Measurements from ENCODE around the gene HECA.

DNA sequence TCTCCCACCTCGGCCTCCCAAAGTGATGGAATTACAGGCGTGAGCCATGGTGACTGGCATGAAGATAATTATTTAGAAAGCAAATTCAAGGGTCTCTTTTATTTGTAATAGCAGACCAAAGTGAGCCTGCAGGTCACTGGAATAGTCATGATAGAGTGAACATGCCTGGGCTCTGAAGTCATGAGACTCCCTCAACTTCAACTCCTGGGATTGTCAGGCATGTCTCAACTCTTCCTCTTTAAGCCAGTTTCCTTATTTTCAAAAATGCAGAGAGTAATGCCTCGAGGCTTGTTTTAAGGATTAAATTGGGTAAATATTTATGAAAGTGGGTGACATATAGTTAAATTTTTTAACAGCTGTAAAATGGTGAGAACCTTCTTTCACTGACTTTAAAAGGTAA, 22.7 kb upstream of the HECA start:
- TF ChIP-seq, protein P1, sequence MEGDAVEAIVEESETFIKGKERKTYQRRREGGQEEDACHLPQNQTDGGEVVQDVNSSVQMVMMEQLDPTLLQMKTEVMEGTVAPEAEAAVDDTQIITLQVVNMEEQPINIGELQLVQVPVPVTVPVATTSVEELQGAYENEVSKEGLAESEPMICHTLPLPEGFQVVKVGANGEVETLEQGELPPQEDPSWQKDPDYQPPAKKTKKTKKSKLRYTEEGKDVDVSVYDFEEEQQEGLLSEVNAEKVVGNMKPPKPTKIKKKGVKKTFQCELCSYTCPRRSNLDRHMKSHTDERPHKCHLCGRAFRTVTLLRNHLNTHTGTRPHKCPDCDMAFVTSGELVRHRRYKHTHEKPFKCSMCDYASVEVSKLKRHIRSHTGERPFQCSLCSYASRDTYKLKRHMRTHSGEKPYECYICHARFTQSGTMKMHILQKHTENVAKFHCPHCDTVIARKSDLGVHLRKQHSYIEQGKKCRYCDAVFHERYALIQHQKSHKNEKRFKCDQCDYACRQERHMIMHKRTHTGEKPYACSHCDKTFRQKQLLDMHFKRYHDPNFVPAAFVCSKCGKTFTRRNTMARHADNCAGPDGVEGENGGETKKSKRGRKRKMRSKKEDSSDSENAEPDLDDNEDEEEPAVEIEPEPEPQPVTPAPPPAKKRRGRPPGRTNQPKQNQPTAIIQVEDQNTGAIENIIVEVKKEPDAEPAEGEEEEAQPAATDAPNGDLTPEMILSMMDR (IDR thresholded peaks at IDR 0.05): no peak
- TF ChIP-seq EP300 (IDR thresholded peaks at IDR 0.05): no peak

Measured in A549 (cell line).